GM12878 (cell line): Measurements from ENCODE around the gene SPAG6. TPM values are rescaled to one million over a fixed set of nuclear protein-coding genes. Genes with fewer than 3 reads are reported as not detected.

Experiments used
- ATAC-seq: fragments of 200-7000 bp; cut with Tn5 transposase; 3 replicates; pipeline ENCODE4 v1.9.1; 2020; ENCODE audit warnings: mild to moderate bottlenecking, moderate library complexity
- BruUV-seq: library from RNA; stranded (reverse); fragments of 400-500 nt; replicated peaks from 2 replicates; lab custom pipeline; 2021; lab: Mats Ljungman, UMichigan
- CTCF ChIA-PET: fragments of 300-600 bp; sonication (Branson Sonifier 250); formaldehyde crosslinking; extraction: SDS; loops from one replicate; lab custom pipeline; 2021; ENCODE audit warnings: inconsistent platforms; lab: Yijun Ruan, JAX
- POLR2A ChIA-PET: fragments of 350-600 bp; formaldehyde crosslinking; extraction: SDS; loops from one replicate; lab custom pipeline; 2021; ENCODE audit warnings: inconsistent platforms; lab: Charles Lee
- RAD21 ChIA-PET: fragments of 300-600 bp; sonication (Branson Sonifier 250); formaldehyde crosslinking; loops from one replicate; lab custom pipeline; 2023; ENCODE audit warnings: antibody characterized with exemption; ENCODE audit not compliant: unreplicated experiment; lab: Charles Lee
- SMC1A ChIA-PET: fragments of 300-600 bp; sonication (Branson Sonifier 250); formaldehyde crosslinking; loops from one replicate; lab custom pipeline; 2023; ENCODE audit not compliant: unreplicated experiment, uncharacterized antibody; lab: Charles Lee
- DNase-seq: peaks from one replicate; pipeline ENCODE4 v3.0.0-alpha.2; 2011; ENCODE audit warnings: low read depth, low spot score
- FAIRE-seq: peaks from 3 replicates; lab custom pipeline; 2011; peaks lifted over from hg19 to GRCh38; lab: Jason Lieb, UNC
- H2AFZ ChIP-seq: 2 replicates; pipeline ENCODE4 v1.6.0; 2011; ENCODE audit warnings: low read depth, low read length, control low read depth; ENCODE audit not compliant: control insufficient read depth
- H3K27ac ChIP-seq: 2 replicates; pipeline ENCODE4 v1.5.1; 2011; ENCODE audit warnings: control low read depth; ENCODE audit not compliant: control insufficient read depth, insufficient read depth
- H3K27me3 ChIP-seq, 2 experiments: replicated peaks in 1 of 2; 2 replicates each; pipeline versions ENCODE4 v1.6.0 to v1.6.1; 2011; ENCODE audit warnings: low read length in 1 of 2; ENCODE audit not compliant: control insufficient read depth in 2 of 2, insufficient read depth in 2 of 2
- H3K36me3 ChIP-seq, 2 experiments: 2 replicates each; pipeline ENCODE4 v1.5.1; 2011; ENCODE audit warnings: low read length in 1 of 2; ENCODE audit not compliant: control insufficient read depth in 2 of 2, insufficient read depth in 2 of 2
- H3K4me1 ChIP-seq: 2 replicates; pipeline ENCODE4 v1.6.1; 2011; ENCODE audit warnings: mild to moderate bottlenecking, low read length, moderate library complexity, mixed read lengths; ENCODE audit not compliant: control insufficient read depth, insufficient read depth
- H3K4me2 ChIP-seq: 2 replicates; pipeline ENCODE4 v1.6.0; 2011; ENCODE audit warnings: control low read depth; ENCODE audit not compliant: control insufficient read depth, insufficient read depth
- H3K4me3 ChIP-seq: fragments of 200-600 bp; sonication (generic); 2 replicates; pipeline ENCODE4 v1.5.1; 2016
- H3K79me2 ChIP-seq: 2 replicates; pipeline ENCODE4 v1.6.0; 2011; ENCODE audit warnings: low read length; ENCODE audit not compliant: control insufficient read depth, insufficient read depth
- H3K9ac ChIP-seq: 2 replicates; pipeline ENCODE4 v1.8.0; 2011; ENCODE audit warnings: low read length, control low read depth, mixed read lengths; ENCODE audit not compliant: control insufficient read depth, insufficient read depth
- H3K9me3 ChIP-seq: replicated peaks from 3 replicates; pipeline ENCODE4 v1.5.1; 2011; ENCODE audit warnings: mild to moderate bottlenecking, low read length; ENCODE audit not compliant: control insufficient read depth, insufficient read depth
- H4K20me1 ChIP-seq: 2 replicates; pipeline ENCODE4 v1.6.0; 2011; ENCODE audit not compliant: control insufficient read depth, insufficient read depth
- IKZF1 ChIP-seq: fragments of 450-650 bp; conservative IDR thresholded peaks from 2 replicates; pipeline ENCODE4 v1.6.1; 2017; ENCODE audit warnings: antibody characterized with exemption, mild to moderate bottlenecking
- IKZF2 ChIP-seq, 2 experiments: fragments of 450-650 bp; IDR thresholded peaks; 2 replicates each; pipeline ENCODE4 v1.6.1; 2017; ENCODE audit warnings: mild to moderate bottlenecking in 2 of 2, moderate library complexity in 2 of 2
- JUNB ChIP-seq: IDR thresholded peaks from 2 replicates; pipeline ENCODE4 v1.6.1; 2016; ENCODE audit warnings: antibody characterized with exemption, mild to moderate bottlenecking
- NBN ChIP-seq: fragments of 450-650 bp; IDR thresholded peaks from 2 replicates; pipeline ENCODE4 v1.6.1; 2016
- NFXL1 ChIP-seq: fragments of 450-650 bp; IDR thresholded peaks from 2 replicates; pipeline ENCODE4 v1.6.1; 2017; ENCODE audit warnings: antibody characterized with exemption, mild to moderate bottlenecking, borderline replicate concordance
- PAX8 ChIP-seq: fragments of 450-650 bp; IDR thresholded peaks from 2 replicates; pipeline ENCODE4 v1.6.1; 2017; ENCODE audit warnings: mild to moderate bottlenecking, moderate library complexity
- RCOR1 ChIP-seq: conservative IDR thresholded peaks from 2 replicates; pipeline ENCODE4 v1.6.1; 2012; ENCODE audit warnings: low read depth, low read length, improper control_type of control experiment
- SMAD5 ChIP-seq: IDR thresholded peaks from 2 replicates; pipeline ENCODE4 v1.6.1; 2016; ENCODE audit warnings: antibody characterized with exemption, low read depth
- SREBF1 ChIP-seq: IDR thresholded peaks from 2 replicates; pipeline ENCODE4 v1.6.1; 2012; ENCODE audit warnings: mild to moderate bottlenecking, low read length
- WGBS: methylation state at CpG from one replicate; pipeline ENCODE4 v1.1.6; 2016; ENCODE audit warnings: low lambda C conversion rate; ENCODE audit not compliant: insufficient replicate concordance, insufficient coverage; ENCODE audit errors: missing lambda C conversion rate; 5-methylcytosine and 5-hydroxymethylcytosine counted together
- in situ Hi-C: fragments of 300-500 bp; cut with MboI; formaldehyde crosslinking; loops from 9 replicates; pipeline ENCODE4 v1.14.3; 2018; ENCODE audit warnings: mixed read lengths
- intact Hi-C: fragments of 100-400 bp; cut with micrococcal nuclease; formaldehyde crosslinking; loops from one replicate; pipeline ENCODE4 v1.14.2; 2022; ENCODE audit not compliant: unreplicated experiment
- polyA plus RNA-seq, 11 experiments: library from polyadenylated mRNA; depleted of rRNA in 4 of 11; unstranded in 6 of 11; stranded (reverse) in 5 of 11; fragments of >200 nt; fragmentation: Nextera tagmentation in 4 of 11; fragmentation: Illumina TruSeq in 1 of 11; extraction: Ambion mirVana in 4 of 11; extraction: Trizol in 1 of 11; gene quantifications; 1 replicate in 1 of 11; 2 replicates in 10 of 11; pipeline versions ENCODE4 v1.2.1 to v1.2.3, GENCODE V29; 2011 to 2016; ENCODE audit warnings: inconsistent platforms in 2 of 11, missing spikeins in 2 of 11, low read depth in 1 of 11
- total RNA-seq, 4 experiments: library from RNA; depleted of rRNA in 3 of 4; stranded (reverse); fragments of >200 nt in 3 of 4; fragmentation: Illumina TruSeq in 1 of 4; extraction: Trizol in 1 of 4; gene quantifications; 2 replicates each; pipeline versions ENCODE4 v1.2.1 to v1.2.3, GENCODE V29; 2013 to 2021
- TF ChIP-seq, protein P1 (sequence below): fragments of 450-650 bp; IDR thresholded peaks from 2 replicates; pipeline ENCODE4 v1.6.1; 2018; ENCODE audit warnings: mild to moderate bottlenecking, low read depth, moderate library complexity; ENCODE audit not compliant: partially characterized antibody
- TF ChIP-seq, protein P2 (sequence below): fragments of 450-650 bp; IDR thresholded peaks from 2 replicates; pipeline ENCODE4 v1.6.1; 2016; ENCODE audit warnings: mild to moderate bottlenecking, moderate library complexity, borderline replicate concordance

Gene SPAG6
- total and polyA plus RNA-seq, 10 of the 15 experiments (the other 5 are each of a cell fraction or from before 2014, with no cell fraction given), result 0.13 to 0.99 (median 0.40) TPM; not detected in 1

DNA sequence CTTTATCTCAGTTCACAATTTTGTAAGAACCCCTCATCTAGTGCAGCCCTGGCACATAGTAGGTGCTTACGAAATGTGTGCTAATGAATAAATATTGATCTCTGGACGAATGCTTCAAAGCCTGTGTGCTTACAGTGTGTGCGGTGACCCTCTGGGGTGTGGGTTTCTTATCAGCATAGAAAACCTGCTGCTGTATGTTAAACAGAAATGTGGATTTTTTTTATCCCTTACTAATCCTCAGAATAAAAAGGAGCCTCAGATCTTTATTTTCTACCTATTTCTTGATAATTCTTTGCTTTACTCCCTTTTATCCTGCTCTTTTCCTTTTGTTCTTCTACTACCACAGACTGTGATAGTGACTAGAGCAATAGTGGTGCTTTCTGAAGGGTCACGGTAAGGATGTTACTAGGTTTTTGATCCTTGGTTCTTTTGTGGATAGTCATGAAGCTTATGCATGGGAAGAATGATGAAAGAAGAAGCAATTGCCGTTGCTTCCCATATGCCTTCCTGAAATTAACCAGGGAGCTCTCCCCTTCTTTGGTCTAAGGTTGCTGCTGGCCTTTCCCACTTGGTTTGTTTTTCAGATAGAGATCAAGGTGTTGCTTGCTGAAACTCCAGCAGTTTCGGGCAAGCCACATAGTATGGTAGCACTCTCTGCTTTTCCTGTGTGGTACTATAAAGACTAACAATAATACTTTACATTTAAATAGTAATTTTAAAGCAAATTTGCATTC lies 44.7 kb downstream of the SPAG6 start (continued):
- TF ChIP-seq SREBF1 (no peak), NFXL1 (no peak), IKZF2 (IDR thresholded peaks at IDR 0.05) (no peak), NBN (no peak)
- TF ChIP-seq, protein P1, sequence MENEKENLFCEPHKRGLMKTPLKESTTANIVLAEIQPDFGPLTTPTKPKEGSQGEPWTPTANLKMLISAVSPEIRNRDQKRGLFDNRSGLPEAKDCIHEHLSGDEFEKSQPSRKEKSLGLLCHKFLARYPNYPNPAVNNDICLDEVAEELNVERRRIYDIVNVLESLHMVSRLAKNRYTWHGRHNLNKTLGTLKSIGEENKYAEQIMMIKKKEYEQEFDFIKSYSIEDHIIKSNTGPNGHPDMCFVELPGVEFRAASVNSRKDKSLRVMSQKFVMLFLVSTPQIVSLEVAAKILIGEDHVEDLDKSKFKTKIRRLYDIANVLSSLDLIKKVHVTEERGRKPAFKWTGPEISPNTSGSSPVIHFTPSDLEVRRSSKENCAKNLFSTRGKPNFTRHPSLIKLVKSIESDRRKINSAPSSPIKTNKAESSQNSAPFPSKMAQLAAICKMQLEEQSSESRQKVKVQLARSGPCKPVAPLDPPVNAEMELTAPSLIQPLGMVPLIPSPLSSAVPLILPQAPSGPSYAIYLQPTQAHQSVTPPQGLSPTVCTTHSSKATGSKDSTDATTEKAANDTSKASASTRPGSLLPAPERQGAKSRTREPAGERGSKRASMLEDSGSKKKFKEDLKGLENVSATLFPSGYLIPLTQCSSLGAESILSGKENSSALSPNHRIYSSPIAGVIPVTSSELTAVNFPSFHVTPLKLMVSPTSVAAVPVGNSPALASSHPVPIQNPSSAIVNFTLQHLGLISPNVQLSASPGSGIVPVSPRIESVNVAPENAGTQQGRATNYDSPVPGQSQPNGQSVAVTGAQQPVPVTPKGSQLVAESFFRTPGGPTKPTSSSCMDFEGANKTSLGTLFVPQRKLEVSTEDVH, result no peak

DNA sequence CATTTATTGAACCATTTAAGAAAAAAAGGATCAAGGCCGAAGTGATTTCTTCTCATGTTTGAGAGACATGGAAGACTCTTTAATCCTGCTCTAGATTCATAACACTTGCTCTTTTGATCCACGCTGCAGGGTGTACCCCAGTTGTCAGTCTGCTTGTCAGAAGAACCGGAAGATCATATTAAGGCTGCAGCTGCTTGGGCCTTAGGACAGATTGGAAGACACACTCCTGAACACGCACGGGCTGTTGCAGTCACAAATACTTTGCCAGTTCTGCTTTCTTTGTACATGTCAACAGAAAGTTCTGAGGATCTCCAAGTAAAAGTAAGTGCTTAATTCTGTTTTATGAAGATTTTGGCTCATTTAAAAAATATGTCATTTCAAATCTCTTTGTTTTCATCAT lies 46.3 kb downstream of the SPAG6 start:
- DNase-seq (no peak), FAIRE-seq (no peak)
- Histone ChIP-seq H3K27ac (no peak overlapping the region), H4K20me1 (no peaks in the 10 kb centered on the region), H3K4me1 (no peaks in the 10 kb centered on the region), H3K4me3 (no peak overlapping the region), H3K36me3 (no peaks in the 10 kb centered on the region), H3K4me2 (no peak overlapping the region), H3K9me3 (no peaks in the 10 kb centered on the region), H3K79me2 (no peaks in the 10 kb centered on the region), H2AFZ (no peak overlapping the region)
- in situ Hi-C loops, result no loop called here
- BruUV-seq, result no TSS peak
- 88% methylated on average over 5 of the region's 5 CpGs for WGBS
- TF ChIP-seq PAX8, result no peak
- TF ChIP-seq, protein P2, sequence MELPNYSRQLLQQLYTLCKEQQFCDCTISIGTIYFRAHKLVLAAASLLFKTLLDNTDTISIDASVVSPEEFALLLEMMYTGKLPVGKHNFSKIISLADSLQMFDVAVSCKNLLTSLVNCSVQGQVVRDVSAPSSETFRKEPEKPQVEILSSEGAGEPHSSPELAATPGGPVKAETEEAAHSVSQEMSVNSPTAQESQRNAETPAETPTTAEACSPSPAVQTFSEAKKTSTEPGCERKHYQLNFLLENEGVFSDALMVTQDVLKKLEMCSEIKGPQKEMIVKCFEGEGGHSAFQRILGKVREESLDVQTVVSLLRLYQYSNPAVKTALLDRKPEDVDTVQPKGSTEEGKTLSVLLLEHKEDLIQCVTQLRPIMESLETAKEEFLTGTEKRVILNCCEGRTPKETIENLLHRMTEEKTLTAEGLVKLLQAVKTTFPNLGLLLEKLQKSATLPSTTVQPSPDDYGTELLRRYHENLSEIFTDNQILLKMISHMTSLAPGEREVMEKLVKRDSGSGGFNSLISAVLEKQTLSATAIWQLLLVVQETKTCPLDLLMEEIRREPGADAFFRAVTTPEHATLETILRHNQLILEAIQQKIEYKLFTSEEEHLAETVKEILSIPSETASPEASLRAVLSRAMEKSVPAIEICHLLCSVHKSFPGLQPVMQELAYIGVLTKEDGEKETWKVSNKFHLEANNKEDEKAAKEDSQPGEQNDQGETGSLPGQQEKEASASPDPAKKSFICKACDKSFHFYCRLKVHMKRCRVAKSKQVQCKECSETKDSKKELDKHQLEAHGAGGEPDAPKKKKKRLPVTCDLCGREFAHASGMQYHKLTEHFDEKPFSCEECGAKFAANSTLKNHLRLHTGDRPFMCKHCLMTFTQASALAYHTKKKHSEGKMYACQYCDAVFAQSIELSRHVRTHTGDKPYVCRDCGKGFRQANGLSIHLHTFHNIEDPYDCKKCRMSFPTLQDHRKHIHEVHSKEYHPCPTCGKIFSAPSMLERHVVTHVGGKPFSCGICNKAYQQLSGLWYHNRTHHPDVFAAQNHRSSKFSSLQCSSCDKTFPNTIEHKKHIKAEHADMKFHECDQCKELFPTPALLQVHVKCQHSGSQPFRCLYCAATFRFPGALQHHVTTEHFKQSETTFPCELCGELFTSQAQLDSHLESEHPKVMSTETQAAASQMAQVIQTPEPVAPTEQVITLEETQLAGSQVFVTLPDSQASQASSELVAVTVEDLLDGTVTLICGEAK, result no peak
- TF ChIP-seq RCOR1, result no peak
- no peak for TF ChIP-seq JUNB
- no peak for TF ChIP-seq IKZF1
- TF ChIP-seq SMAD5, result no peak
- TF ChIP-seq, all 136 proteins: peak for 0
- CTCF ChIA-PET, result no interaction called here
- ATAC-seq, result no peak
- no peak overlapping the region for H3K9ac ChIP-seq
- SMC1A ChIA-PET, result interaction anchor here (1.2 kb wide), 1 partner anchor 21 kb away, joined by 3 read pairs; no protein-coding TSS in a partner anchor
- RAD21 ChIA-PET, result no interaction called here
- no peaks in the 10 kb centered on the region for H3K27me3 ChIP-seq
- POLR2A ChIA-PET, result no interaction called here
- intact Hi-C loops, result no loop called here
